ENCODE data around the gene CST9. TPM values are rescaled to one million over a fixed set of nuclear protein-coding genes. Genes with fewer than 3 reads are reported as not detected.
"Not testable (repeated sequence)": the region's sequence is repeated elsewhere in the genome, so short reads cannot be mapped to it uniquely, and the experiment has no call there.

The CST9 gene
- total RNA-seq, 1 donor from 2014 or later: not detected

GRCh38 chr20:23637282-23638221 is 31.8 kb upstream of the CST9 start, which contains the start of gene CST3:
TSS of gene CST3 (minus strand) at chr20:23637955. CDS start at chr20:23637862, 93 bp downstream.
- DNase-seq (ENCODE audit: low spot score): peak; percentile 96

DNA sequence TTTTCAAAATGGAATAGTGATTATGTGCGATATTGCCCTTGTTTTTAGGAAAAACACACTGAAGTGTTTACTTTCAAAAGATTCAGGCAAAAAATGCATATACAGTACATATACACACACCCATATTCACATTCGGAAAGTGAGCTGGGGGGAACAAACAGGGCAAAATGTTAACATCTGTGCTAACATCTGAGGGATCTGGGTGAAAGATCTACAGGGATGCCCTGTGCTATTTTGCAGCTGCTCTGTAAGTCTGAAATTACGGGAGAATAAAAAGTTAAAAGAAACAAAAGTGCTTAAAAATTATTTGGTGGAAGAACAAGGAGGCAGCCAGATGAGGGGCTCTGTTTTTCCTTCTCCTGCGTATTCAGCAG is 31.2 kb upstream of the CST9 start:
- no peak for DNase-seq (ENCODE audit: low spot score)

GRCh38 chr20:23636182-23636907 is 30.6 kb upstream of the CST9 start:
- no peak for DNase-seq (ENCODE audit: low spot score)

DNA sequence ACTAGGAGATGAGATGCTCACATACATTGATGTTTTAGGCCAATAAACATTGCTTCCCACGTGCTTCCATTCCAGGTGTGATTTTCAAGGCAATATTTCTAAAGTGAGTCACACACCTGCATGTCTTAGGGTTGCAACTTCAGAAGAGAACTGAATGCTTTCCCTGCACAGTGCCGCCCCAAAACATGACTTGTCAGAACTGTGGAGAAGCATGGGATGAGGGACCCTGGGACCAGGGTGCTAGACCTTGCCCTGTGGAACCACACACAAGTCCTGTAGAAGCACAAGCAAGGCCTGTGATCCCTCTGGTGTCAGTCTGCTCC is 30.0 kb upstream of the CST9 start:
- DNase-seq (ENCODE audit: low spot score): not testable (repeated sequence)

GRCh38 chr20:23634985-23635767 is 29.5 kb upstream of the CST9 start:
- no peak for DNase-seq (ENCODE audit: low spot score)

GRCh38 chr20:23634044-23634801 is 28.5 kb upstream of the CST9 start:
- DNase-seq (ENCODE audit: low spot score): peak; percentile 83

DNA sequence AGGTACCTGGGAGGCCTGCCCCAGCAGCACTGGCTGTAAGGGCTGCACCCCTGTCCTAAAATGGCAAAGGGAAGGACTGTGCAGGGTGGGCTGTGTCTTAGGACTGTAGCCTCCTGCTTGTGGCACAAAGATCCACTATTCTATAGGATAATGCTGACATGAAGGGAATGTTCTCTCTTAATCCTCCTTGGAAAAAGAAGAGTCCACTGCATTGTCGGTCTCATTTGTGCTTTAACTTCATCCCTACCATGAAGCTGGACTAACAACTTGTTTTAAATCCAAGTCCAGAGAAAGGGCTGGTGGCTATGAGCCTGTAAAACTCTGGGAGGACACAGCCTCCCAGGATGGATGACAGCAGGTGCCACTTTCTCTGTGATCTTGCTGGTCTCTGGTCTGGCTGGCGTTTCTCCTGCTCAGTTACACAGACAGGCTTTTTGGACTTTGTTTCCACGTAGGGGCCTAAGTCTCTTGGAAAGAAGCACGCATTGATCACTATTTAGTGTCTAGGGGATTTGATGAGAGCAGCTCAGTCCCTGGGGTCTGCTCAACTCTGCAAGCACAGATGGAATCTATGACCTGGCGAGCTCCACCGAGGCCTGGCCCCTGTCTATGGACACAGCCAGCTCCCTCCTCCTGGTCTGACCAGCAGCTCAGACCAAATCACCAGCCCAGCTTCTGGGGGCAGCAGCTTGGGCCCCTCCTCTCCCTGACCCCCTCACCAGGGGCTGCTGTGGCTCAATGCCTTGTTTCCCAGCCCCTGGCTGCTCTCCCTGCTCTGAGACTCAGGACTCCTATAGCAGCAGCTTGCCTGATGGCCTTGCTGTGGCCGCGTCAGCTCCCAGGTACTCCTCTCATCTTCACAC is 27.2 kb upstream of the CST9 start:
- DNase-seq (ENCODE audit: low spot score): no peak

GRCh38 chr20:23631981-23632710 is 26.4 kb upstream of the CST9 start:
- peak; percentile 84 for DNase-seq (ENCODE audit: low spot score)

- DNase-seq (ENCODE audit: low spot score): no peak
Measured at GRCh38 chr20:23631226-23631822, 25.6 kb upstream of the CST9 start.

DNA sequence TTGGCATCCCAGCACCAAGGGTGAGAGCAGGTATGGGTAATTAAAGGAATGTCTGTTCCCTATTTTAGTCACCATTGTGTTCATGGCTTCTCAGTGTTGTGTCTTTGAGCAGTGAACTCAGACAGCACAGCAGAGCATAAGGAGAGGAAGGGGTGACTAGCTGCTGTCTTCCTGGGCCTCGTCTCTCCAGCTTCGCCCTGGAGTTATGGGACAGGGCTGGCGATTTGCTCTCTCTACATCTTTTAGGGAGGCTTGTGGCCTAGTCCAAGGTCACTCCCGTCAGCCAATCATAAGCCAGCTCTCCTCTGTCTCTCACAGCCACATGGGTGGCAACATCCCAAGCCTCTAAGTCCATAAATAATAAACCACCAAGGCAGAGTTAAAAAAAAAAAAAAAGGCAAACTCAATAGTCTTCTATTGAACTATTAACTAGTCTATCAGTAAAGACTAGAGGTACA is 24.7 kb upstream of the CST9 start:
- DNase-seq (ENCODE audit: low spot score): no peak

- DNase-seq (ENCODE audit: low spot score): no peak
Measured at GRCh38 chr20:23629542-23630391, 24.1 kb upstream of the CST9 start.

- DNase-seq (ENCODE audit: low spot score): peak; percentile 89
Measured at GRCh38 chr20:23629017-23629541, 23.4 kb upstream of the CST9 start.

- DNase-seq (ENCODE audit: low spot score): no peak
Measured at GRCh38 chr20:23628402-23629016, 22.8 kb upstream of the CST9 start.

DNA sequence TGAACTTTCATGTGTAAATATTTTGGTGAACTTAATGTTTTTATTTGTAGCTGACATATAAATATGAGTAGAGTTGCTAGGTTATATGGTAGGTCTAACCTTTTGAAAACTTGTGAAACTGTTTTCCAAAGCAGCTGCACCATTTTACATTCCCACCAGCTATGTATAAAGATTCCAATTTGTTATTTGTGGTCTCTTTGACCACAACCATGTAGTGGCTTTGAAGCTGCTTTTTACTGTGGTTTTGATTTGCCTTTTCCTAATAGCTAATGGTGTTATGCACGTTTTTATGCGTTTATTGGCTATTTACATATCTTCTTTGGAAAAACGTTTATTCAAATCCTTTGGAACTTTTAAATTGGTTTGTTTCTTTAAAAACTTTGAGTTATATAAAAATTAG is 21.8 kb upstream of the CST9 start:
- no peak for DNase-seq (ENCODE audit: low spot score)

DNA sequence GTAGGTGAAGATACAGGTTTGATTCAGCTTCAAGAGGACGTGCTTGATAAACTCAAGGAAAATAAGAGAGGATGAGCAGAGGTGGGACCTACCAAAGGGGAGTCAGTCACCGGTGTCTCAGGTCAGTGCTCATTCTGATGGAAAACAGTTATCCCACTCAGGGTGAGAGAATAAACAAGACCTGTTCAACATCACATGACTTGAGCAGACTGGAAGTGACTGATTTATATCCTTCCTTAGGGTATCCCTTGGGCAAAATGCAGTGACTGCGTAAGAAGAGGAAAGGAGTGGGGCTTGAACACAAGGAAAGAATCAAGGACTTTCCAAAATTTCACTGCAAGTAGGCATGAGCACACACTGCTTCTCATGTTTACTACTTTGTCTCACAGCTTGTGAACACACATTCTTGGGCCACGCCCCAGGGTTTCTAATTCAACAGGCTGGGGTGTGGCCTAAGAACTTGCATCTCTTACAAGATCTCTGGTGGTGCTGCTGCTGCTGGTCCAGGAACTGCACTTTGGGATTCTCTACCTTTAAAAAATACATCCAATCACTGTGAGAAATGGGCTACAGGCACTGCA is 20.4 kb upstream of the CST9 start:
- DNase-seq (ENCODE audit: low spot score): no peak

DNA sequence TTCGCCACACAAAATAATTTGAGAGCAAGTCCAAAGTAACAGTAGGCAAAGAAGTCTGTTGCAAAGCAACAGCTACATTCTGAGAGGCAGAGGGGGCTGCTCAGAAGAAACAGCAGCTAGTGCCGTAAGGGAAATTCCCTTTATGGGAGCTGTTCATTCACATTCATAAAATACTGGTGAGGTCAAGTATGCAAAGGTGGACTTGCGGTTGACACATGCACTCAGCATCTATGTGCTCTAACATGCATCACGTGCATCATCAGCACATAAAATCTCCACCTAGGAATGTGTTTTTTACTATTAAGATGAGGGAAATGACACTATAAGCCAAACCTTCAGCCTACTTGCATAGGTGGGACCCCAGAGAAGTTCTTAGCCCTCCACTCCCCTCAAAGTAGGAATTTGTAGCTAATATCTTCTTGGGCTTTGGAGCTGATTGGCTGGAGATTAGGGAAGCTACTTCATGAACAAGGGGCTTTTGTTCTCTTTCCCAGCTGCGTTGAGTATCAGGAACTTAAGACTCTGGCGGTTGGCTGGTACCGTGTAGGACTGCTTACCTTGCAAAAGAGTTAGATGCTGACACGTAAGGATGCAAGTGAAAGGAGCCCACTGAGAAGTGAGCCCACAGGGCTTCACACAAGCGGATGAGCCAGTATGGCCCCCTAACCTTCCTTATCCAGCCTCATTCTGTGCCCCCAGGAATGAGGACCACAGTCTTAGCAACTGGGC is 19.7 kb upstream of the CST9 start:
- no peak for DNase-seq (ENCODE audit: low spot score)

Measured in mesenteric fat pad (tissue), 1 donor.